Measurements from ENCODE around the gene TAS1R2.

Gene TAS1R2

GRCh38 chr1:18859560-18859959 lies at the start of gene TAS1R2:
Gene TAS1R2 (minus strand): TSS chr1:18859660. CDS start chr1:18859660, 0 bp downstream.
- in situ Hi-C loops (cut with HindIII; ENCODE audit: low pct_unique_long_range_greater_than_20kb, low sequenced_read_pairs): no loop called here
- TF ChIP-seq JUND (IDR thresholded peaks at IDR 0.05; ENCODE audit: low read depth): no peak
- DNase-seq (ENCODE audit: low read depth in 1 of 2, low spot score in 1 of 2): no peak

- DNase-seq (ENCODE audit: low read depth in 1 of 2, low spot score in 1 of 2): no peak
- no peak for TF ChIP-seq JUND (IDR thresholded peaks at IDR 0.05; ENCODE audit: low read depth)
- in situ Hi-C loops (cut with HindIII; ENCODE audit: low pct_unique_long_range_greater_than_20kb, low sequenced_read_pairs): no loop called here
Measured at GRCh38 chr1:18907917-18908845, 48.7 kb upstream of the TAS1R2 start.

DNA sequence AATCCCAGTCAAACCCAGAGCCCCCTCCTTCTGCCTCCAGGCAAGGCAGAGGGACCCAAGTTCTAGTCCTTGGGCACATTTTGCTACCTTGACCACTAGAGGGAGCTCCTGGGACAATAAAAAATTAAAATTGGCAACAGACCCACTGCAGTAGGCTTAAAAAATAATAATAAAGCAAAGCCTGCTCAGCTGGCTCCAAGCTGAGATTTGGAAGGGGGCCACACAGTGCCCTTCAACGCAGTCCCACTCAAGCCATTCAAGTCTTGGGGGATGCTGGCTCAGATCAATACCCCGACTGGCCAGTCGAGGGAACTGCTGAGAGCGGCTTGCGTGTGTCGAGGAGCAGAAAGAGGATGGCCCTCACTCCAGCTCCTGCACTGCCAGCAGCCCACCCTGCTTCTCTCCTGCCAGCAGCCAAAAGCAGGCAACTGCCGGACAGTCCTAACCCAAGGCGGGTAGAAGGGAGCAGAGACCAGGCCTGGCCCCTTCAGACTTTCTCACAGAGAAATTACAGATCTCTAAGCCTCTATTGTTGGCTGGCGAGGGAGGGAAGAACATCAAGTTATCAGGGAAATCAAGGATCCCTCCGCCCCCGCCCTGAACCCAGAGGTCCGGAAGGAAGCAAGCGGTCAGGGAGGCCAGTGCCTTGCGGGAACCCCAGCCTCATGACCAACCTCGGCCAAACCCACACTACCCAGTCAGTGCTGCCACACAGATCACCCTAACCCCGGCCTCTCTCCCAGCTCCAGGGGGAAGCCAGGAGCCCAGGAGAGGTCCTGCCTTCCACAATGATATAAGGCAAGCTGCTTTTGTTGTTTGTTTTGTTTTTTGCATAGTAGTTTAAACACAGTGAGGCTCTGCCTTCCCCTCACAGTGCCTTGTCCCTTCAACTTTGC lies 47.8 kb upstream of the TAS1R2 start:
- in situ Hi-C loops (cut with HindIII; ENCODE audit: low pct_unique_long_range_greater_than_20kb, low sequenced_read_pairs): no loop called here
- TF ChIP-seq JUND (IDR thresholded peaks at IDR 0.05; ENCODE audit: low read depth): no peak
- DNase-seq (ENCODE audit: low read depth in 1 of 2, low spot score in 1 of 2): peak in 1 of 2 experiments; percentile 63

- in situ Hi-C loops (cut with HindIII; ENCODE audit: low pct_unique_long_range_greater_than_20kb, low sequenced_read_pairs): no loop called here
- DNase-seq (ENCODE audit: low read depth in 1 of 2, low spot score in 1 of 2): peak in 1 of 2 experiments; percentile 34
- no peak; the same call in 1 of the 2 replicates for TF ChIP-seq JUND (IDR thresholded peaks at IDR 0.05; ENCODE audit: low read depth)
Measured at GRCh38 chr1:18903291-18903756, 43.9 kb upstream of the TAS1R2 start.

DNA sequence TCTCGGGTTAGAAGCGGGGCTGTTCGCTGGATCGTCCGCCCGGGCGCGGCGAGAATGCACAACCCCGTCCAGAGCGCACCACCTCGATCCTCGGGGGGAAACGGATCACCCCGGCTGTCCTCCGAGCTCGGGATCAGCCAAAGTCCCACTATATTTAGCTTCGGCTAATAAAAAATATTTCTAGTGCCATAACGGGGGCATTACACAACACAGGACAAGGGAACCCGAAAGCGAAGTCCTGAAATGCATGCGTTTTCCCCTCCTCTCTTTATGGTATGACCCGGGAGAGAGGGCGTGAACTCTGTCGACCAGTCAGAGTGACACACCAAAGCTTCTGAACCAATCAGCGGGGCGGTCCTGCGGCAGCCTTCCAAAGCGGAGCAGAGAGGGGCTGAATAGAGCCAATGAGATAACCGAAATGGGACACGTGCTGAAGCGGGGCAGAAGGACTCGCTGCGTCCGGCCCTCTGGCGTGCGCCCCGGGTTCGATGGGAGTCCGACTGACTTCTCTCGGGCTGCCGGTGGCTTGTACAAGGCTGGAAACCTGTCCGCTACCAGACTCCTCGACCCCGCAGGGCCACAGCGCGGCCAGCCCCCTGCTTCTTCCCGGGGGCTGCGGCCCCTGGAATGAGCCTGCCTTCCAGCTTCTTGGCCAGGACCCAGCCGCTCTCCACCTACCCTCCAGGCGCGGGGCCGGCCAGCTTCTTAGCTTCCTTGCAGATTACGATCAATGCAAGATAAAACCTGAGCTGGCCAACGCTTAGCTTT lies 43.2 kb upstream of the TAS1R2 start, which contains the start of gene ALDH4A1:
TSS of gene ALDH4A1 (minus strand) at position 33 of the 768 bp plus-strand sequence. CDS start at position 1, 32 bp downstream.
- TF ChIP-seq JUND (IDR thresholded peaks at IDR 0.05; ENCODE audit: low read depth): 0 out of 2 replicates have a peak, but pooled peaks have one; percentile 31
- in situ Hi-C loops (cut with HindIII; ENCODE audit: low pct_unique_long_range_greater_than_20kb, low sequenced_read_pairs): no loop called here
- peak; percentile 98 to 99 for DNase-seq (ENCODE audit: low read depth in 1 of 2, low spot score in 1 of 2)

- in situ Hi-C loops (cut with HindIII; ENCODE audit: low pct_unique_long_range_greater_than_20kb, low sequenced_read_pairs): no loop called here
- no peak for TF ChIP-seq JUND (IDR thresholded peaks at IDR 0.05; ENCODE audit: low read depth)
- peak in 1 of 2 experiments; percentile 15 for DNase-seq (ENCODE audit: low read depth in 1 of 2, low spot score in 1 of 2)
Measured at GRCh38 chr1:18901952-18902522, 42.6 kb upstream of the TAS1R2 start.

GRCh38 chr1:18901147-18901951 lies 41.9 kb upstream of the TAS1R2 start:
- in situ Hi-C loops (cut with HindIII; ENCODE audit: low pct_unique_long_range_greater_than_20kb, low sequenced_read_pairs): no loop called here
- DNase-seq (ENCODE audit: low read depth in 1 of 2, low spot score in 1 of 2): no peak
- no peak for TF ChIP-seq JUND (IDR thresholded peaks at IDR 0.05; ENCODE audit: low read depth)

DNA sequence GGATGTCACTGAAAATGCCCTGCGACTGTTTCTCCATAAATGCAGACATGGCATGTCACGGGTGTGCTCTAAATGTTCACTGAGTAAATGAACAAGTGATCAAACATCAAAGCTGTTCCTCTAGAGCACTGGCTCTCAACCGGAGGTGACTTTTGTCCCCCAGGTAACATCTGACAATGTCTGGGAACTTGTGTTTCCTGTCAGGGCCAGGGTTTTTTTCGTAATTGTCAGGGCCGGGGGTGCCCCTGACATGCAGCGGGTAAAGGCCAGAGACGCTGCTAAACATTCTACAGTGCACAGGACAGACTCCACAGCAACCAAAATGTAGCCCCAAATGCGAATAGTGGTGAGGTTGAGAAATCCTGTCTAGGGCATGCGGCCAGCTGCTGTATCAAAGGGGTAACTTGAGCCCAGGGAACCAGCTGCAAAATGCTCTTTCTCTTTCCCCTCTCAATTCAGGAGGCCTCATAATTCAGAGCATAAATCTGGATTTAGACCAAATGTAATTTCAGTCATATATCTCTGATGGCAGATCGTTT lies 40.9 kb upstream of the TAS1R2 start:
- in situ Hi-C loops (cut with HindIII; ENCODE audit: low pct_unique_long_range_greater_than_20kb, low sequenced_read_pairs): no loop called here
- no peak for TF ChIP-seq JUND (IDR thresholded peaks at IDR 0.05; ENCODE audit: low read depth)
- DNase-seq (ENCODE audit: low read depth in 1 of 2, low spot score in 1 of 2): no peak

- in situ Hi-C loops (cut with HindIII; ENCODE audit: low pct_unique_long_range_greater_than_20kb, low sequenced_read_pairs): no loop called here
- TF ChIP-seq JUND (IDR thresholded peaks at IDR 0.05; ENCODE audit: low read depth): no peak
- no peak for DNase-seq (ENCODE audit: low read depth in 1 of 2, low spot score in 1 of 2)
Measured at GRCh38 chr1:18899363-18900049, 40.0 kb upstream of the TAS1R2 start.

- TF ChIP-seq JUND (IDR thresholded peaks at IDR 0.05; ENCODE audit: low read depth): no peak
- in situ Hi-C loops (cut with HindIII; ENCODE audit: low pct_unique_long_range_greater_than_20kb, low sequenced_read_pairs): no loop called here
- DNase-seq (ENCODE audit: low read depth in 1 of 2, low spot score in 1 of 2): no peak
Measured at GRCh38 chr1:18898567-18898966, 39.1 kb upstream of the TAS1R2 start.
